Measurements from ENCODE around the gene ETS2. TPM values are rescaled to one million over a fixed set of nuclear protein-coding genes. Genes with fewer than 3 reads are reported as not detected.

ETS2 gene
- polyA plus RNA-seq, 1 donor from 2014 or later = 11.6 TPM

GRCh38 chr21:38861056-38861455 is 55.3 kb downstream of the ETS2 start:
- H3K9me3 ChIP-seq (ENCODE audit: low read length) = no peaks in the 10 kb centered on the region
- H3K27ac ChIP-seq (ENCODE audit: low read length) = no peak overlapping the region
- H3K79me2 ChIP-seq (replicated peaks; ENCODE audit: insufficient read depth, low read length) = no peaks in the 10 kb centered on the region
- no peak overlapping the region for H3K9ac ChIP-seq (ENCODE audit: low read length)
- H3K27me3 ChIP-seq (ENCODE audit: insufficient read depth, low read depth, low read length) = no peaks in the 10 kb centered on the region
- no peaks in the 10 kb centered on the region for H3F3A ChIP-seq (ENCODE audit: insufficient read depth, low read length, poor library complexity, severe bottlenecking)
- H3K9me2 ChIP-seq (ENCODE audit: insufficient read depth, low read length) = no peaks in the 10 kb centered on the region
- no peak overlapping the region for H3K4me3 ChIP-seq (ENCODE audit: low read length)
- TF ChIP-seq CTCF (IDR thresholded peaks at IDR 0.05; ENCODE audit: poor library complexity, severe bottlenecking) (no peak), POLR2AphosphoS5 (IDR thresholded peaks at IDR 0.05) (no peak), EP300 (conservative IDR thresholded peaks at IDR 0.05; ENCODE audit: poor library complexity, severe bottlenecking) (no peak), TAF1 (IDR thresholded peaks at IDR 0.05; ENCODE audit: low read depth) (no peak), RAD21 (conservative IDR thresholded peaks at IDR 0.05) (no peak), EZH2 (IDR thresholded peaks at IDR 0.05; ENCODE audit: borderline replicate concordance, insufficient read depth, low read length, poor library complexity, severe bottlenecking) (no peak), MXI1 (conservative IDR thresholded peaks at IDR 0.05; ENCODE audit: poor library complexity, severe bottlenecking) (no peak), SMC3 (conservative IDR thresholded peaks at IDR 0.05; ENCODE audit: poor library complexity) (no peak), REST (IDR thresholded peaks at IDR 0.05; ENCODE audit: borderline replicate concordance) (no peak)
- no peak overlapping the region for H3K4me2 ChIP-seq (ENCODE audit: low read length)
- no peaks in the 10 kb centered on the region for H4K20me1 ChIP-seq (ENCODE audit: insufficient read depth)
- no peak overlapping the region for H2AFZ ChIP-seq (ENCODE audit: low read depth, low read length)
- no peaks in the 10 kb centered on the region for H3K36me3 ChIP-seq (ENCODE audit: insufficient read depth, low read length)

GRCh38 chr21:38861989-38862683 is 56.4 kb downstream of the ETS2 start:
- no peaks in the 10 kb centered on the region for H3K36me3 ChIP-seq (ENCODE audit: insufficient read depth, low read length)
- no peak for TF ChIP-seq MXI1 (conservative IDR thresholded peaks at IDR 0.05; ENCODE audit: poor library complexity, severe bottlenecking)
- no peak for TF ChIP-seq TAF1 (IDR thresholded peaks at IDR 0.05; ENCODE audit: low read depth)
- TF ChIP-seq SMC3 (conservative IDR thresholded peaks at IDR 0.05; ENCODE audit: poor library complexity) = no peak
- TF ChIP-seq POLR2AphosphoS5 (IDR thresholded peaks at IDR 0.05) = no peak
- TF ChIP-seq RAD21 (conservative IDR thresholded peaks at IDR 0.05) = no peak
- TF ChIP-seq CTCF (IDR thresholded peaks at IDR 0.05; ENCODE audit: poor library complexity, severe bottlenecking) = no peak
- TF ChIP-seq REST (IDR thresholded peaks at IDR 0.05; ENCODE audit: borderline replicate concordance) = no peak
- TF ChIP-seq EZH2 (IDR thresholded peaks at IDR 0.05; ENCODE audit: borderline replicate concordance, insufficient read depth, low read length, poor library complexity, severe bottlenecking) = no peak
- no peak for TF ChIP-seq EP300 (conservative IDR thresholded peaks at IDR 0.05; ENCODE audit: poor library complexity, severe bottlenecking)
- H3K79me2 ChIP-seq (replicated peaks; ENCODE audit: insufficient read depth, low read length) = no peaks in the 10 kb centered on the region
- no peaks in the 10 kb centered on the region for H3F3A ChIP-seq (ENCODE audit: insufficient read depth, low read length, poor library complexity, severe bottlenecking)
- H3K9ac ChIP-seq (ENCODE audit: low read length) = no peak overlapping the region
- no peak overlapping the region for H3K27ac ChIP-seq (ENCODE audit: low read length)
- no peak overlapping the region for H3K4me3 ChIP-seq (ENCODE audit: low read length)
- no peaks in the 10 kb centered on the region for H4K20me1 ChIP-seq (ENCODE audit: insufficient read depth)
- no peaks in the 10 kb centered on the region for H3K9me3 ChIP-seq (ENCODE audit: low read length)
- H3K4me2 ChIP-seq (ENCODE audit: low read length) = no peak overlapping the region
- H2AFZ ChIP-seq (ENCODE audit: low read depth, low read length) = no peak overlapping the region
- no peaks in the 10 kb centered on the region for H3K9me2 ChIP-seq (ENCODE audit: insufficient read depth, low read length)
- no peaks in the 10 kb centered on the region for H3K27me3 ChIP-seq (ENCODE audit: insufficient read depth, low read depth, low read length)

Measured in neural cell (in vitro differentiated cells).